PC-9 (cell line): ENCODE results near the gene ADGRL3. TPM values are rescaled to one million over a fixed set of nuclear protein-coding genes. Genes with fewer than 3 reads are reported as not detected.

Experiments
- BruUV-seq: library from RNA; stranded (reverse); fragments of 400-500 nt; replicated peaks from 2 replicates; lab custom pipeline; 2021; lab: Mats Ljungman, UMichigan
- CTCF ChIA-PET: fragments of 300-600 bp; sonication (Branson Sonifier 250); formaldehyde crosslinking; loops from one replicate; lab custom pipeline; 2022; ENCODE audit warnings: antibody characterized with exemption; lab: Charles Lee
- POLR2A ChIA-PET: fragments of 300-600 bp; sonication (Branson Sonifier 250); formaldehyde crosslinking; loops from one replicate; lab custom pipeline; 2022; ENCODE audit warnings: antibody characterized with exemption; ENCODE audit not compliant: unreplicated experiment; lab: Charles Lee
- DNase-seq, 2 experiments: peaks; one replicate each; pipeline versions ENCODE4 v3.0.0 to v3.0.0-alpha.2; 2015 to 2022; ENCODE audit warnings: mixed read lengths in 1 of 2
- H2AFZ ChIP-seq: fragments of 200-600 bp; sonication (generic); 2 replicates; pipeline ENCODE4 v1.8.1; 2017; ENCODE audit warnings: antibody characterized with exemption
- H3F3A ChIP-seq: fragments of 200-600 bp; sonication (generic); 2 replicates; pipeline ENCODE4 v1.8.1; 2017; ENCODE audit warnings: antibody characterized with exemption, mild to moderate bottlenecking, low read depth; ENCODE audit not compliant: insufficient read depth
- H3K27ac ChIP-seq: fragments of 200-600 bp; sonication (generic); 2 replicates; pipeline ENCODE4 v1.6.1; 2016; ENCODE audit warnings: mixed run types
- H3K27me3 ChIP-seq: fragments of 200-600 bp; sonication (generic); 2 replicates; pipeline ENCODE4 v1.6.1; 2016; ENCODE audit warnings: low read depth, mixed run types; ENCODE audit not compliant: insufficient read depth
- H3K36me3 ChIP-seq: fragments of 200-600 bp; sonication (generic); 2 replicates; pipeline ENCODE4 v1.6.1; 2016; ENCODE audit warnings: low read depth, mixed run types
- H3K4me1 ChIP-seq: fragments of 200-600 bp; sonication (generic); replicated peaks from 2 replicates; pipeline ENCODE4 v1.6.1; 2016; ENCODE audit warnings: mixed run types; ENCODE audit not compliant: insufficient read depth
- H3K4me2 ChIP-seq: fragments of 200-600 bp; sonication (generic); 2 replicates; pipeline ENCODE4 v1.6.1; 2017; ENCODE audit warnings: mixed run types
- H3K4me3 ChIP-seq: fragments of 200-600 bp; sonication (generic); 2 replicates; pipeline ENCODE4 v1.6.1; 2016; ENCODE audit warnings: mixed run types
- H3K79me2 ChIP-seq: fragments of 200-600 bp; sonication (generic); 2 replicates; pipeline ENCODE4 v1.6.1; 2017; ENCODE audit warnings: low read depth, mixed run types
- H3K9me2 ChIP-seq: fragments of 200-600 bp; sonication (generic); 2 replicates; pipeline ENCODE4 v1.8.1; 2017; ENCODE audit warnings: mild to moderate bottlenecking; ENCODE audit not compliant: insufficient read depth
- H3K9me3 ChIP-seq: fragments of 200-600 bp; sonication (generic); 2 replicates; pipeline ENCODE4 v1.8.1; 2016; ENCODE audit warnings: low read depth; ENCODE audit not compliant: insufficient read depth
- H4K20me1 ChIP-seq: fragments of 200-600 bp; sonication (generic); 2 replicates; pipeline ENCODE4 v1.8.1; 2017; ENCODE audit not compliant: insufficient read depth
- CTCF ChIP-seq: fragments of 200-600 bp; sonication (generic); conservative IDR thresholded peaks from 2 replicates; pipeline ENCODE4 v1.6.1; 2017; ENCODE audit warnings: mixed run types, antibody characterized with exemption, mild to moderate bottlenecking, moderate library complexity
- EZH2 ChIP-seq: fragments of 200-600 bp; sonication (generic); IDR thresholded peaks from 2 replicates; pipeline ENCODE4 v1.8.0; 2017; ENCODE audit warnings: antibody characterized with exemption, low read depth
- intact Hi-C: fragments of 100-400 bp; cut with micrococcal nuclease; formaldehyde crosslinking; loops from one replicate; pipeline ENCODE4 v1.10.0; 2022; ENCODE audit not compliant: unreplicated experiment
- total RNA-seq: library from RNA; stranded (reverse); gene quantifications from 2 replicates; pipeline ENCODE4 v1.2.3, GENCODE V29; 2021

The ADGRL3 gene
- total RNA-seq, 1 experiment from 2014 or later = 1.6 TPM

- Histone ChIP-seq H3K4me2 (no peak overlapping the region), H3K9me3 (no peaks in the 10 kb centered on the region), H3K79me2 (no peaks in the 10 kb centered on the region), H3K27ac (no peak overlapping the region), H3F3A (no peaks in the 10 kb centered on the region), H2AFZ (no peak overlapping the region), H3K27me3 (no peaks in the 10 kb centered on the region), H3K4me3 (no peak overlapping the region), H3K9me2 (no peaks in the 10 kb centered on the region), H4K20me1 (no peaks in the 10 kb centered on the region), H3K36me3 (no peaks in the 10 kb centered on the region), H3K4me1 (no peaks in the 10 kb centered on the region)
- CTCF ChIA-PET = no interaction called here
- intact Hi-C loops = no loop called here
- POLR2A ChIA-PET = no interaction called here
- DNase-seq = no peak
- TF ChIP-seq CTCF (no peak), EZH2 (no peak)
- no TSS peak for BruUV-seq
Measured at GRCh38 chr4:61805227-61805626, 605.1 kb downstream of the ADGRL3 start.

- CTCF ChIA-PET = no interaction called here
- no TSS peak for BruUV-seq
- Histone ChIP-seq H3K4me2 (no peak overlapping the region), H4K20me1 (no peaks in the 10 kb centered on the region), H3K36me3 (no peaks in the 10 kb centered on the region), H2AFZ (no peak overlapping the region), H3K4me3 (no peak overlapping the region), H3K27me3 (no peaks in the 10 kb centered on the region), H3K27ac (no peak overlapping the region), H3K79me2 (no peaks in the 10 kb centered on the region), H3F3A (no peaks in the 10 kb centered on the region), H3K4me1 (no peaks in the 10 kb centered on the region), H3K9me2 (no peaks in the 10 kb centered on the region), H3K9me3 (no peaks in the 10 kb centered on the region)
- intact Hi-C loops = no loop called here
- TF ChIP-seq EZH2 = no peak
- no peak for TF ChIP-seq CTCF
- POLR2A ChIA-PET = no interaction called here
- no peak for DNase-seq
Measured at GRCh38 chr4:61805979-61806378, 605.9 kb downstream of the ADGRL3 start.

GRCh38 chr4:61812171-61812570 lies 612.0 kb downstream of the ADGRL3 start:
- no peaks in the 10 kb centered on the region for H3K4me1 ChIP-seq
- H2AFZ ChIP-seq = no peak overlapping the region
- no peaks in the 10 kb centered on the region for H3K79me2 ChIP-seq
- ChIA-PET POLR2A (no interaction called here), CTCF (no interaction called here)
- no peak overlapping the region for H3K27ac ChIP-seq
- intact Hi-C loops = no loop called here
- H3K4me3 ChIP-seq = no peak overlapping the region
- H3K9me2 ChIP-seq = no peaks in the 10 kb centered on the region
- H3F3A ChIP-seq = no peaks in the 10 kb centered on the region
- no peak for TF ChIP-seq CTCF
- TF ChIP-seq EZH2 = no peak
- no TSS peak for BruUV-seq
- no peak for DNase-seq
- H3K4me2 ChIP-seq = no peak overlapping the region
- no peaks in the 10 kb centered on the region for H3K27me3 ChIP-seq
- H3K9me3 ChIP-seq = no peaks in the 10 kb centered on the region
- H3K36me3 ChIP-seq = no peaks in the 10 kb centered on the region
- no peaks in the 10 kb centered on the region for H4K20me1 ChIP-seq
